Neutrophil (primary cell): ENCODE measurements around the gene DSCAML1.

Source experiments
- H3K27ac ChIP-seq: fragments of 200-600 bp; sonication (generic); 2 replicates; pipeline ENCODE4 v1.5.1; 2016; ENCODE audit warnings: mild to moderate bottlenecking, moderate library complexity
- H3K27me3 ChIP-seq: fragments of 200-600 bp; sonication (generic); 2 replicates; pipeline ENCODE4 v1.6.0; 2016; ENCODE audit warnings: mild to moderate bottlenecking
- H3K36me3 ChIP-seq: fragments of 200-600 bp; sonication (generic); 2 replicates; pipeline ENCODE4 v1.5.1; 2017
- H3K4me1 ChIP-seq, 2 experiments: fragments of 200-600 bp in 1 of 2; sonication (generic) in 1 of 2; 1 replicate in 1 of 2; 2 replicates in 1 of 2; pipeline versions ENCODE4 v1.5.1 to v1.6.1; 2013 to 2016; ENCODE audit warnings: low read depth in 1 of 2, low read length in 1 of 2, mild to moderate bottlenecking in 1 of 2, moderate library complexity in 1 of 2; ENCODE audit not compliant: control insufficient read depth in 1 of 2, insufficient read depth in 1 of 2
- H3K4me3 ChIP-seq, 2 experiments: fragments of 200-600 bp in 1 of 2; sonication (generic) in 1 of 2; 1 replicate in 1 of 2; 2 replicates in 1 of 2; pipeline ENCODE4 v1.5.1; 2013 to 2016; ENCODE audit warnings: low read depth in 1 of 2, low read length in 1 of 2, mild to moderate bottlenecking in 1 of 2, moderate library complexity in 1 of 2
- H3K9me3 ChIP-seq: fragments of 200-600 bp; sonication (generic); 2 replicates; pipeline ENCODE4 v1.5.1; 2016
- CTCF ChIP-seq: fragments of 200-600 bp; sonication (generic); IDR thresholded peaks from 2 replicates; pipeline ENCODE4 v1.5.1; 2016; ENCODE audit warnings: antibody characterized with exemption

Gene DSCAML1

DNA sequence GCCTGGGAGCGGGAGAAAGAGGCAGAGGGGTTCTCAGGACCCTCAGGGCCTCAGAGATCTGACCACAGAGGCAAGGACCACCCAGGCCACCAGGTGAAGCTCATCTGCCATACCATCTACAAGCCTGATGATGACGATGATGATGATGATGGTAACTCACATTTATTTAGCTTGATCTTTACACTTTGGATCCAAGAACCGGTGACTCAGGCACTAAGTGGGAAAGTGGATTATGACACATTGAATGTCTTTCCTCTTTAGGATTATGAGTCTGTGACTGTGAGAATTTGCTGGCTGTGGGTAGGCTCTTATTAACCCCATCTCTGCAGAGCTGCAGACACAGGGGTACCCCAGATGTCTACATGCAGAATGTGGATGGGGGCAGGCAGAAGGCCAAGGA is 110.3 kb downstream of the DSCAML1 start:
- peaks cover 8% of the 10 kb centered on the region for H3K27me3 ChIP-seq
- H3K36me3 ChIP-seq = no peaks in the 10 kb centered on the region
- H3K9me3 ChIP-seq = no peaks in the 10 kb centered on the region
- H3K4me1 ChIP-seq = no peaks in the 10 kb centered on the region
- no peak overlapping the region for H3K4me3 ChIP-seq
- H3K27ac ChIP-seq = no peak overlapping the region
- TF ChIP-seq CTCF = no peak

- Histone ChIP-seq H3K36me3 (no peaks in the 10 kb centered on the region), H3K4me1 (no peaks in the 10 kb centered on the region), H3K27me3 (peaks cover 12% of the 10 kb centered on the region), H3K9me3 (no peaks in the 10 kb centered on the region), H3K4me3 (no peak overlapping the region), H3K27ac (no peak overlapping the region)
- no peak for TF ChIP-seq CTCF
Observed at GRCh38 chr11:117685566-117685965, 111.5 kb downstream of the DSCAML1 start.

DNA sequence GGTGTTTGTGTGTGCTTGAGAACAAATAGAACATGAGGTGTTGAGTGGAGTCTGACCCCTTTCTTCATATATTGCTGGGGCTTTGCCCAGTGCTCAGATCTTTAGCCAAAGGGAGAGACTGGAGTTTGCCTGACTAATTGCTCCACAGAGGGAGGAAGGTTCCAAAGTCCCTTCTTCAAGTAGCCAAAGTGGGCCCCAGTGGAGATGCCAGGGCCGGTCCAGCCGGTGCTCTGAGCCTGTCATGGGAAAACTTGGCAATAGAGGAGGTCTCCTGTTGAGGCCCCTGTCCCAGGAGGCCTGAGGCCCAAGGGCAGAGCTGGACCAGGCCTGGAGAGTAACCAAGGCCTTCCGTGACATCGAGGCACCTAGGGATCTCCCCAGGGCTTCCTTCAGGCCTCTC is 112.3 kb downstream of the DSCAML1 start:
- no peaks in the 10 kb centered on the region for H3K36me3 ChIP-seq
- no peak overlapping the region for H3K27ac ChIP-seq
- no peak for TF ChIP-seq CTCF
- H3K4me1 ChIP-seq = no peaks in the 10 kb centered on the region
- H3K9me3 ChIP-seq = no peaks in the 10 kb centered on the region
- H3K4me3 ChIP-seq = no peak overlapping the region
- peaks cover 20% of the 10 kb centered on the region for H3K27me3 ChIP-seq

GRCh38 chr11:117684111-117684510 is 112.9 kb downstream of the DSCAML1 start:
- H3K36me3 ChIP-seq = no peaks in the 10 kb centered on the region
- H3K9me3 ChIP-seq = no peaks in the 10 kb centered on the region
- no peak for TF ChIP-seq CTCF
- H3K27me3 ChIP-seq = peaks cover 21% of the 10 kb centered on the region
- no peak overlapping the region for H3K27ac ChIP-seq
- H3K4me3 ChIP-seq = no peak overlapping the region
- H3K4me1 ChIP-seq = no peaks in the 10 kb centered on the region

DNA sequence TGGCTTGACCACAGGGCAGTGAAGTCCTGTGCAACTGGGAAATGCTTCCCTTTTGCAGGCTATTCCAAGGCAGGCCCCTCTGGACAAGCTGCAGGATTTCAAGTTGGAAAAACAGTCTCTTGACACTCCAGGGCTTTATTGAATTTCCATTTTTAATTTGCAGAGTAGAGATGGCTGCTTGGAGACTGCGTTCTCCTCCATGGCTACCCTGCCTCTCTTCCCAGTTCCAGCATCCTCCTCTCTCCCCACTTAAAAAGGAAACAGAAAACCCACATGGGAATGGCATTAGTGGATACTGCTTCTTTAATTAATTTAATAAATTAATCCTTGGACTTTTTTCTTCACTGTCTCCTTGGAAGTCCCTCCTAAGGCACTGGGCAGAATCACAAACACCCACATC is 115.6 kb downstream of the DSCAML1 start:
- no peak for TF ChIP-seq CTCF
- Histone ChIP-seq H3K9me3 (no peaks in the 10 kb centered on the region), H3K4me1 (no peaks in the 10 kb centered on the region), H3K27me3 (peaks cover 33% of the 10 kb centered on the region), H3K27ac (no peak overlapping the region), H3K36me3 (no peaks in the 10 kb centered on the region), H3K4me3 (no peak overlapping the region)

- Histone ChIP-seq H3K27ac (no peak overlapping the region), H3K27me3 (peaks cover 43% of the 10 kb centered on the region), H3K9me3 (no peaks in the 10 kb centered on the region), H3K36me3 (no peaks in the 10 kb centered on the region), H3K4me3 (no peak overlapping the region), H3K4me1 (no peaks in the 10 kb centered on the region)
- TF ChIP-seq CTCF = no peak
Observed at GRCh38 chr11:117679461-117679860, 117.6 kb downstream of the DSCAML1 start.
